Brain microvascular endothelial cell (primary cell): ENCODE measurements around the gene PSIP1.

ENCODE experiments used
- DNase-seq: peaks from one replicate; pipeline ENCODE4 v3.0.0-alpha.2; 2020
- H3K27ac ChIP-seq: fragments of 250-450 bp; sonication (Bioruptor Pico); 2 replicates; pipeline ENCODE4 v1.5.1; 2020; ENCODE audit warnings: mild to moderate bottlenecking, moderate library complexity
- H3K27me3 ChIP-seq: fragments of 250-450 bp; sonication (Bioruptor Pico); replicated peaks from 2 replicates; pipeline ENCODE4 v1.5.1; 2020; ENCODE audit warnings: mild to moderate bottlenecking
- H3K36me3 ChIP-seq: fragments of 250-450 bp; sonication (Bioruptor Pico); replicated peaks from 2 replicates; pipeline ENCODE4 v1.5.1; 2020; ENCODE audit warnings: mild to moderate bottlenecking
- H3K4me3 ChIP-seq: 2 replicates; pipeline ENCODE4 v1.5.1; 2011; ENCODE audit warnings: low read depth, mild to moderate bottlenecking, control low read depth, low read length, moderate library complexity
- CTCF ChIP-seq: IDR thresholded peaks from 2 replicates; pipeline ENCODE4 v1.5.1; 2011; ENCODE audit warnings: low read depth, mild to moderate bottlenecking, moderate library complexity, low read length, control low read depth, inconsistent platforms; ENCODE audit errors: missing control alignments
- in situ Hi-C: cut with HindIII; loops from 2 replicates; pipeline ENCODE4 v1.10.0; 2017; ENCODE audit warnings: low sequenced_read_pairs, low pct_ligation_motif_present

The PSIP1 gene

GRCh38 chr9:15499139-15499538 is 11.6 kb downstream of the PSIP1 start:
- DNase-seq: no peak
- no peak for TF ChIP-seq CTCF
- in situ Hi-C loops: no loop called here
- no peak overlapping the region for H3K4me3 ChIP-seq
- no peaks in the 10 kb centered on the region for H3K36me3 ChIP-seq
- H3K27ac ChIP-seq: no peak overlapping the region
- no peaks in the 10 kb centered on the region for H3K27me3 ChIP-seq

GRCh38 chr9:15498246-15498995 is 12.3 kb downstream of the PSIP1 start:
- DNase-seq: no peak
- no peaks in the 10 kb centered on the region for H3K36me3 ChIP-seq
- no peak overlapping the region for H3K27ac ChIP-seq
- in situ Hi-C loops: no loop called here
- H3K4me3 ChIP-seq: no peak overlapping the region
- H3K27me3 ChIP-seq: no peaks in the 10 kb centered on the region
- TF ChIP-seq CTCF: no peak

- no peak overlapping the region for H3K4me3 ChIP-seq
- no peaks in the 10 kb centered on the region for H3K27me3 ChIP-seq
- H3K36me3 ChIP-seq: no peaks in the 10 kb centered on the region
- TF ChIP-seq CTCF: no peak
- in situ Hi-C loops: no loop called here
- DNase-seq: no peak
- H3K27ac ChIP-seq: no peak overlapping the region
Measured at GRCh38 chr9:15492485-15493150, 18.2 kb downstream of the PSIP1 start.

GRCh38 chr9:15491950-15492349 is 18.8 kb downstream of the PSIP1 start:
- no peak overlapping the region for H3K4me3 ChIP-seq

GRCh38 chr9:15485836-15486666 is 24.7 kb downstream of the PSIP1 start:
- no peaks in the 10 kb centered on the region for H3K36me3 ChIP-seq

More at GRCh38 chr9:15491950-15492349, 18.8 kb downstream of the PSIP1 start:
- in situ Hi-C loops: no loop called here
- H3K27me3 ChIP-seq: no peaks in the 10 kb centered on the region
- no peaks in the 10 kb centered on the region for H3K36me3 ChIP-seq
- no peak for TF ChIP-seq CTCF
- no peak overlapping the region for H3K27ac ChIP-seq
- no peak for DNase-seq

More at GRCh38 chr9:15485836-15486666, 24.7 kb downstream of the PSIP1 start:
- no peak overlapping the region for H3K4me3 ChIP-seq
- peak; percentile 51 for TF ChIP-seq CTCF
- H3K27me3 ChIP-seq: no peaks in the 10 kb centered on the region
- no peak overlapping the region for H3K27ac ChIP-seq
- DNase-seq: peak; percentile 33
- in situ Hi-C loops: no loop called here
